Common myeloid progenitor, CD34-positive (primary cell): ENCODE measurements around the gene PIH1D1.

Source experiments
- CTCF ChIA-PET: fragments of 350-600 bp; sonication (Branson Sonifier 250); formaldehyde crosslinking; loops from one replicate; lab custom pipeline; 2021; ENCODE audit warnings: antibody characterized with exemption; lab: Charles Lee
- POLR2A ChIA-PET: fragments of 350-600 bp; sonication (Branson Sonifier 250); formaldehyde crosslinking; loops from one replicate; lab custom pipeline; 2021; ENCODE audit warnings: antibody characterized with exemption; lab: Charles Lee
- DNase-seq, 3 donors: peaks; one replicate each; pipeline versions ENCODE4 v3.0.0 to v3.0.0-alpha.2; 2013
- H3K27ac ChIP-seq, 2 experiments: 1 replicate in 1 of 2; 2 replicates in 1 of 2; pipeline ENCODE4 v1.7.0; 2013; ENCODE audit warnings: inconsistent platforms in 2 of 2, low read length in 2 of 2, mild to moderate bottlenecking in 2 of 2, low read depth in 1 of 2, moderate library complexity in 1 of 2; ENCODE audit not compliant: severe bottlenecking in 2 of 2, insufficient read depth in 1 of 2, poor library complexity in 1 of 2
- H3K27me3 ChIP-seq, 5 experiments: replicated peaks in 2 of 5; 1 replicate in 3 of 5; 2 replicates in 2 of 5; pipeline versions ENCODE4 v1.6.1 to v1.7.0; 2013; ENCODE audit warnings: low read length in 4 of 5, mild to moderate bottlenecking in 2 of 5, moderate library complexity in 2 of 5, inconsistent platforms in 1 of 5; ENCODE audit not compliant: insufficient read depth in 5 of 5, control insufficient read depth in 4 of 5
- H3K36me3 ChIP-seq, 4 experiments: 1 replicate in 2 of 4; 2 replicates in 2 of 4; pipeline versions ENCODE4 v1.6.1 to v1.7.0; 2013; ENCODE audit warnings: low read length in 3 of 4, control low read depth in 1 of 4, mild to moderate bottlenecking in 1 of 4; ENCODE audit not compliant: control insufficient read depth in 4 of 4, insufficient read depth in 4 of 4
- H3K4me1 ChIP-seq, 4 experiments: 1 replicate in 3 of 4; 2 replicates in 1 of 4; pipeline versions ENCODE4 v1.6.1 to v1.7.1; 2013; ENCODE audit warnings: low read length in 3 of 4, mild to moderate bottlenecking in 3 of 4, control low read depth in 1 of 4, inconsistent platforms in 1 of 4, moderate library complexity in 1 of 4; ENCODE audit not compliant: control insufficient read depth in 4 of 4, insufficient read depth in 4 of 4; ENCODE audit errors: control extremely low read depth in 1 of 4
- H3K4me3 ChIP-seq, 7 experiments: 1 replicate in 4 of 7; 2 replicates in 3 of 7; pipeline versions ENCODE4 v1.5.1 to v1.7.0; 2013; ENCODE audit warnings: mild to moderate bottlenecking in 7 of 7, low read length in 6 of 7, moderate library complexity in 6 of 7, inconsistent platforms in 2 of 7, low read depth in 2 of 7, control low read depth in 1 of 7; ENCODE audit not compliant: insufficient read depth in 4 of 7, control insufficient read depth in 1 of 7; ENCODE audit errors: extremely low read depth in 1 of 7
- H3K9me3 ChIP-seq, 5 experiments: 1 replicate in 4 of 5; 2 replicates in 1 of 5; pipeline versions ENCODE4 v1.6.1 to v1.7.1; 2013; ENCODE audit warnings: low read length in 4 of 5, mild to moderate bottlenecking in 2 of 5, inconsistent platforms in 1 of 5, low read depth in 1 of 5, moderate library complexity in 1 of 5; ENCODE audit not compliant: control insufficient read depth in 4 of 5, insufficient read depth in 2 of 5; ENCODE audit errors: control extremely low read depth in 1 of 5
- WGBS: methylation state at CpG from one replicate; pipeline ENCODE4 v1.1.5; 2013; ENCODE audit not compliant: insufficient coverage; 5-methylcytosine and 5-hydroxymethylcytosine counted together

The PIH1D1 gene

DNA sequence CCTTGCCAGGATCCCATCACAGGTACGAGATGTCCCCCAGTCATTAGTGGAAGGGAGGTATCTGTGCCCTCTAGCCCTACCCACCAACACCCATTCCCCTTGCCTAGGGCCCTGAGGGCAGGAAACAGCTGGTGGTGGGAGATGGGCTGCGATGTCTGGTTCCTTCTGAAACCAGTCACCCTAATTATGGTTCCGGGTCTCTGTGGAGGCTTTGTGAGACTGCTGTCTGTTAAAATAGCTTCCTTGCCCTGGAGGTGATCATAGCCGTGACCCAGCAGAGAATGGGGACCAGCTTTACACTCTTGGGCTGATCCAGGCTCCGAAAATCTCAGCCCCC is 6.9 kb upstream of the PIH1D1 start:
- no peak for DNase-seq
- Histone ChIP-seq H3K4me1 (peaks cover 0 to 11% (median 10%) of the 10 kb centered on the region in 4 experiments), H3K27me3 (no peaks in the 10 kb centered on the region), H3K9me3 (no peaks in the 10 kb centered on the region), H3K36me3 (peaks cover 2 to 35% (median 18%) of the 10 kb centered on the region in 4 experiments), H3K27ac (no peak overlapping the region), H3K4me3 (no peak overlapping the region)
- 96% methylated on average over 3 of the region's 5 CpGs for WGBS
- ChIA-PET CTCF (interaction anchor here (0.7 to 1.9 kb wide), 4 partner anchors 8 to 12 kb away, joined by 3 to 10 read pairs (median 4); no protein-coding TSS in a partner anchor), POLR2A (interaction anchor here (0.7 to 1.2 kb wide), 3 partner anchors 12 to 1039 kb away, joined by 3 read pairs; no protein-coding TSS in a partner anchor)

DNA sequence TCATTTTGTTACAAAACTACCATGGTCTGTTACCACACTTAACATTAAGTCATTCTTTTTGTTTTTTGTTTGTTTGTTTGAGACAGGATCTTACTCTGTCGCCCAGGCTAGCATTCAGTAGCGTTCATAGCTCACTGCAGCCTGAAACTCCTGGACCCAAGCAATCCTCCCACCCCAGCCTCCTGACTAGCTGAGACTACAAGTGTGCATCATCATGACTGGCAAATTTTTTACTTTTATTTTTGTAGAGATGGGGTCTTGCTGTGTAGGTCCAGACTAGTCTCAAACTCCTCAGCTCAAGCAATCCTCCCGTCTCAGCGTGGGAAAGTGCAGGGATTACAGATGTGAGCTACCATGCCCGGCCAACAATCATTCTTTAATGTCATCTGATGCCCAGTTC is 4.7 kb upstream of the PIH1D1 start:
- H3K27me3 ChIP-seq, result no peaks in the 10 kb centered on the region
- ChIA-PET CTCF (interaction anchor here (1.1 to 3.0 kb wide), 3 partner anchors 9 to 17 kb away, joined by 3 to 9 read pairs (median 5); partner anchors contain the start of gene FLT3LG), POLR2A (no interaction called here)
- H3K36me3 ChIP-seq, result peaks cover 2 to 26% (median 16%) of the 10 kb centered on the region in 4 experiments
- no peak overlapping the region for H3K27ac ChIP-seq
- DNase-seq, result no peak
- 100% methylated on average over 5 of the region's 5 CpGs for WGBS
- no peak overlapping the region for H3K4me3 ChIP-seq
- H3K4me1 ChIP-seq, result peaks cover 0 to 20% (median 13%) of the 10 kb centered on the region in 4 experiments
- H3K9me3 ChIP-seq, result no peaks in the 10 kb centered on the region

DNA sequence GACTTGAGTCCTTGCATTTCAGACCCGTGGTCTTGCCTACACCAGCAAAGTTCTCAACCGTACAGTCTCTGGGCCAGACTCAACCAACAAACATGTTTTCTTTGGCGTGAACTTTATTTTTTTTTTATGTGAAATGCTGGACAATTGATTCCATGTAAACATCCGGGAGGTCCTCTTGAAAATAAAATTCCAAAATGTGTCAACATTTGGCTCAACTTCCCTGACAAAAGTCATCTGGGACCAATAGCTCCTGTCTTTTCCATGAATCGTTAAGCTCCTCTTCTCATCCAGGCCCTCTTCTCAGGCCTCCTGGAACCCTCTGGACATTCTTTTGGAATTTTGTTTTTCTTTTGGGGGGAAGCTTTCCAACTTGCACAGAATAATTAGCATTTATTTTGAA is 4.2 kb upstream of the PIH1D1 start:
- CTCF ChIA-PET, result interaction anchor here (1.1 to 3.0 kb wide), 3 partner anchors 10 to 18 kb away, joined by 3 to 9 read pairs (median 5); partner anchors contain the start of gene FLT3LG
- H3K27ac ChIP-seq, result no peak overlapping the region
- no peaks in the 10 kb centered on the region for H3K27me3 ChIP-seq
- peaks cover 2 to 25% (median 16%) of the 10 kb centered on the region in 4 experiments for H3K36me3 ChIP-seq
- no peaks in the 10 kb centered on the region for H3K9me3 ChIP-seq
- POLR2A ChIA-PET, result no interaction called here
- DNase-seq, result no peak
- H3K4me1 ChIP-seq, result peaks cover 0 to 22% (median 17%) of the 10 kb centered on the region in 4 experiments
- 100% methylated on average over 4 of the region's 5 CpGs for WGBS
- H3K4me3 ChIP-seq, result no peak overlapping the region

DNA sequence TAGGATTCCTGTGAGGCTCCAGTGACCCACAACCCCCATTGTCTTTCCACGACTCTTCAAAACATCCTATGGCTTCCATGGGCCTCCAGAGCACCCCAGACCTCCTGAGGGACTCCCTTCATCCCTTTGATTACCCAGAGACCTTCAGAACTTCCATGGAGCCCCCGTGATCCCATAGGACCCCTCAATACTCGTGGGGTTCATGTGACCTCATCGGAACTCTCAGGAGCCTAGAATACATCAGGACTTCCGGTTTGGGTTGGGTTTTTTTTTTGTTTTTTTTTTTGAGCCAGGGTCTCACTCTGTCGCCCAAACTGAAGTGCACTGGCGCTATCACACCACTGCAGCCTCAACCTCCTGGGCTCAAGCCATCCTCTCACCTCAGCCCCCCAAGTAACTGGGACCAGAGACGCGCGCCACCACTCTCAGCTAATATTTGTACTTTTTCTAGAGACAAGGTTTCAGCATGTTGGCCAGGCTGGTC is 2.2 kb upstream of the PIH1D1 start:
- CTCF ChIA-PET, result interaction anchor here (0.6 to 5.1 kb wide), 6 partner anchors 16 to 177 kb away, joined by 3 to 23 read pairs (median 4); partner anchors contain the start of gene FLT3LG

DNA sequence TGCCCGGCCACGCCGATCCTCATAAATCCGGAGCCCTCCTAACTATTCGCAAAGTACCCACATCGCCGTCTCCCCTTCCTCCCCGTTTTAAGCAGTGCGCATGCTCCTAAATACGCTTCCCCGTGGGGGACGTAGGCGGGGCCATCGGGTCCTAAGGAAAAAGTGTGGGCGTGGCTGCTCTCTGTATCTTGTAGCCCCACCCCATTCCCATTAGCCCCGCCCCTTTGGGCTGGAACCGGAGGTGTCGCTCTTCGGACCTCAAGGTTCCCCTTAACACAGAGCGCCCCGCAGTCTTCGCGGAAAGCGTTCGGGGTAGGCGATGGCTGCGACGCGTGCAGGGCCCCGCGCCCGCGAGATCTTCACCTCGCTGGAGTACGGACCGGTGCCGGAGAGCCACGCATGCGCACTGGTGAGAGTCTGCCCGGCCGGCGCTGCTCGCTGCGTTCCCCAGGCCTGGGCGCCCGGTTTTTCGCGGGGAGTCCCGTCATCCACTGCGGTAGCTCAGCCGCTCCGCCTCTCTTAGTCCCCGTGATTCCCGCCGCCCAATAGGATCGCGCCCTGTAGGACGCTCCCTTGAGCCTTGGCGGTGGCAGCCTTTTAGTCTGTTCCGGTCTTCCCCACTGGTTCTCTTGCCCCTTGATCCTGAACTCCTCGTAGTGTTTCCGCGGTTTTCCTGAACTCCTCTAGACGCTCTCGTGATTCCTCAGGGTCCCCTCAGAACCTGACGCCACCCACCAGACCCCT is 1.6 kb upstream of the PIH1D1 start, which contains the start of gene ALDH16A1:
ALDH16A1 (plus strand) TSS at position 213 of the 744 bp plus-strand sequence; CDS start at position 320, 107 bp downstream.
- Histone ChIP-seq H3K27ac (peak within 1 kb of the TSS; percentile 96 to 99), H3K4me3 (peak within 1 kb of the TSS; percentile 50 to 100 (median 88)), H3K27me3 (no peaks in the 10 kb centered on the region), H3K9me3 (no peaks in the 10 kb centered on the region), H3K4me1 (peaks cover 0 to 29% (median 22%) of the 10 kb centered on the region in 4 experiments), H3K36me3 (peaks cover 0 to 26% (median 15%) of the 10 kb centered on the region in 4 experiments)
- 0% methylated on average over 65 of the region's 66 CpGs for WGBS
- POLR2A ChIA-PET, result interaction anchor here (0.5 to 1.7 kb wide), 5 partner anchors 17 to 137 kb away, joined by 3 to 9 read pairs (median 5); partner anchors contain the start of genes CD37 and FLT3LG
- DNase-seq, result peak; percentile 97 to 99 (median 99)
- CTCF ChIA-PET, result interaction anchor here (0.6 to 5.1 kb wide), 6 partner anchors 17 to 178 kb away, joined by 3 to 23 read pairs (median 4); partner anchors contain the start of gene FLT3LG

More for the DNA sequence above, 2.2 kb upstream of the PIH1D1 start:
- POLR2A ChIA-PET, result interaction anchor here (1.7 kb wide), 1 partner anchor 16 kb away, joined by 9 read pairs; no protein-coding TSS in a partner anchor
- Histone ChIP-seq H3K36me3 (peaks cover 2 to 20% (median 14%) of the 10 kb centered on the region in 4 experiments), H3K27me3 (no peaks in the 10 kb centered on the region), H3K9me3 (no peaks in the 10 kb centered on the region), H3K27ac (peak overlapping the region; percentile 96 to 99), H3K4me3 (peak overlapping the region; percentile 50 to 100 (median 82)), H3K4me1 (peaks cover 0 to 29% (median 22%) of the 10 kb centered on the region in 4 experiments)
- peak; percentile 39 to 56 (median 54) for DNase-seq
- WGBS, result 0% methylated on average over 1 of the region's 10 CpGs

DNA sequence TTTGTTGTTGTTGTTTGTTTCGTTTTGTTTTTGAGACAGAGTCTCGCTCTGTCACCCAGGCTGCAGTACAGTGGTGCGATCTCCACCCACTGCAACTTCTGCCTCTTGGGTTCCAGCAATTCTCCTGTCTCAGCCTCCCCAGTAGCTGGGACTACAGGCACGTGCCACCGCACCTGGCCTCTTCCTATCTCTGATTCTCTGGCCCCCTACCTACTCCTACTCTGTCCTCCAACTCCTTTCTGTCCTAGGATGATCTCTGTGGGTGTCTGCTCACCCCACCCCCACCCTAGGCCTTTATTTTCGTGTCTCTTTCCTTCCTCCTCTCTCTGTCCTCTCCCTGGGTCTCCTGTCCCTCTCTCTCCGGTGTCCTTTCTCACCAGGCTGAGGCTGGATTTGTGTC is 1.2 kb downstream of the PIH1D1 start:
- Histone ChIP-seq H3K4me3 (peak overlapping the region in 6 of 7 experiments; percentile 8 to 100 (median 67)), H3K36me3 (peaks cover 0 to 39% (median 23%) of the 10 kb centered on the region in 4 experiments), H3K9me3 (no peaks in the 10 kb centered on the region), H3K4me1 (peaks cover 0 to 29% (median 22%) of the 10 kb centered on the region in 4 experiments), H3K27me3 (no peaks in the 10 kb centered on the region), H3K27ac (peak overlapping the region in 1 of 2 experiments; percentile 88)
- WGBS, result 91% methylated on average over 4 of the region's 7 CpGs
- no peak for DNase-seq
- ChIA-PET CTCF (interaction anchor here (1.5 to 5.1 kb wide), 2 partner anchors 19 to 59 kb away, joined by 4 to 23 read pairs; no protein-coding TSS in a partner anchor), POLR2A (no interaction called here)
